LNCAP (cell line): ENCODE data around the gene ZMAT5.

Source experiments
- TF ChIP-seq, protein P1 (sequence below): fragments of 450-650 bp; IDR thresholded peaks from 2 replicates; pipeline ENCODE4 v1.5.1; 2017; ENCODE audit warnings: mild to moderate bottlenecking

ZMAT5 gene

DNA sequence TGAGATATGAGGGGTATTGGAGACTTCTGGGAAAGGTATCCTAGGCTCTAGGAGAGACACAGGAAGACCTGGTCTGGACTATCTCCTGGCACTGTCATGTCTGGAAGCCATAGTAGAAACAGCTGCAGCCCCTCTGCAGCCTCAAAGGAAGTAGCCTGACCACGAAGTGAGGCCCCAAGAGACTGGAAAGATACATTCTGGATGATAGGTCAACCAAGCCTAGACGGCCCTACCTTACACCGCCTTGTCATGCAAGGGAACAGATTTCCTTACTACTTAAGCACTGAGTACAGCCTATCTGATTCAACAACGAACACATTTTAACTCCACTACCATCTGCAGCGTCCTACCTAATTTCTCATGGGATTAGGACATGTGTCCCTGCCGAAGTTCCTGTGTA lies 31.5 kb upstream of the ZMAT5 start:
- TF ChIP-seq, protein P1, sequence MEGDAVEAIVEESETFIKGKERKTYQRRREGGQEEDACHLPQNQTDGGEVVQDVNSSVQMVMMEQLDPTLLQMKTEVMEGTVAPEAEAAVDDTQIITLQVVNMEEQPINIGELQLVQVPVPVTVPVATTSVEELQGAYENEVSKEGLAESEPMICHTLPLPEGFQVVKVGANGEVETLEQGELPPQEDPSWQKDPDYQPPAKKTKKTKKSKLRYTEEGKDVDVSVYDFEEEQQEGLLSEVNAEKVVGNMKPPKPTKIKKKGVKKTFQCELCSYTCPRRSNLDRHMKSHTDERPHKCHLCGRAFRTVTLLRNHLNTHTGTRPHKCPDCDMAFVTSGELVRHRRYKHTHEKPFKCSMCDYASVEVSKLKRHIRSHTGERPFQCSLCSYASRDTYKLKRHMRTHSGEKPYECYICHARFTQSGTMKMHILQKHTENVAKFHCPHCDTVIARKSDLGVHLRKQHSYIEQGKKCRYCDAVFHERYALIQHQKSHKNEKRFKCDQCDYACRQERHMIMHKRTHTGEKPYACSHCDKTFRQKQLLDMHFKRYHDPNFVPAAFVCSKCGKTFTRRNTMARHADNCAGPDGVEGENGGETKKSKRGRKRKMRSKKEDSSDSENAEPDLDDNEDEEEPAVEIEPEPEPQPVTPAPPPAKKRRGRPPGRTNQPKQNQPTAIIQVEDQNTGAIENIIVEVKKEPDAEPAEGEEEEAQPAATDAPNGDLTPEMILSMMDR, result no peak

DNA sequence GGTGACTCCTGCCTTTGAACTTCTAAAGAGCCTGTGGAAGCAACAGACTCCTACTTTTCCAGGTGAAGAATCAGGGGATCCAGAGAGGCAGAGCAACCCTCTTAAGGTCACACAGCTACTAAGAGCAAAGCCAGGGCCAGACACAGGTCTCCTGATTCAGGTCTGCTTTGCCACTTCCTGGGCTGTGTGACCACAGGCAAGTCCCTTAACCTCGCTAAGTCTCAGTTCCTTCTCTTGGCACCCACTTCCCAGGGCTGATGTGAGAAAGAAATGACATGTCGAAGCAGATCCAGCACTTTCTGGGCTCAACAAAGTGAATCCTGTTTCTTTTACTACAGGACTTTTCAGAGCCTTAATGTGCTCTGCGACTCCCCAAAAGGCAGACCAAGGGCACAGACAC lies 30.5 kb upstream of the ZMAT5 start:
- TF ChIP-seq, protein P1, result no peak

DNA sequence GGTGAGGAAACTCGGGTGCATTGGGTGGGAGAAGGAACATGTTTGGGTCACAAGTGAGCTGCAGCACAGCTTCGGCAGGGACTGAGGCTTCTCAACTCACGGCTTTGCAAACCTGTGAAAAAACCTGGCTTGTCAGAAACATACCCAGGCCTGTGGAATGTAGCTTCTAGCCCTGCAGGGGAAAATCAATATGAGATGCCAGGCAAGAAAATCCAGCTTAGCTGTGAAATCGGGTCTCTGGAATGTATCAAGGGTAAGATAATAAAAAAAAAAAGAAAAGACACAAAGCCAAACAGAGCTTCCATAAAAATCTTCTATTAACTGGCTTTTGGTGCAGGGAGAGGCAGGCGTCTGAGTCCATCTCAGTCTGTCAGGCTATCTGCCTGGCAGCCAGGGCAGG lies 28.9 kb upstream of the ZMAT5 start:
- TF ChIP-seq, protein P1, result no peak

DNA sequence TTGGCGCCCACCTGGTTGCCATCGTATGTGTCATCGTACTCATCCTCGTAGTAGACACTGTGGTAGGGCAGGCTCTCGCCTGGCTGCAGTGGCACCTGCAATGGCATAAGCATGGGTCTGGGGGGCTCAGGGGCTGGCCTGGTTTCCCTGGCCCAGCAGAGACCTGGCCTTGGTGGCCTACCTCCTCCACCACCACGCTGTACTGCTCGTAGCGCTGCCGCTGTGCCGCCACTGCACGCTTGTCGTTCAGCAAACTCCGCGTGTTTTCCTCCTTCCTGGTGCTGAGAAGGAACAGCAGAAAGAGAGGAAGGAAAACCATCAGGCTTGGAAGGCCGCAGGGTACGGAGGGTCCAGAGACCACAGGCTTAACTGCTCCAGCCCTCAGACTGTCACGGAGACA lies 26.6 kb upstream of the ZMAT5 start:
- TF ChIP-seq, protein P1, result no peak

DNA sequence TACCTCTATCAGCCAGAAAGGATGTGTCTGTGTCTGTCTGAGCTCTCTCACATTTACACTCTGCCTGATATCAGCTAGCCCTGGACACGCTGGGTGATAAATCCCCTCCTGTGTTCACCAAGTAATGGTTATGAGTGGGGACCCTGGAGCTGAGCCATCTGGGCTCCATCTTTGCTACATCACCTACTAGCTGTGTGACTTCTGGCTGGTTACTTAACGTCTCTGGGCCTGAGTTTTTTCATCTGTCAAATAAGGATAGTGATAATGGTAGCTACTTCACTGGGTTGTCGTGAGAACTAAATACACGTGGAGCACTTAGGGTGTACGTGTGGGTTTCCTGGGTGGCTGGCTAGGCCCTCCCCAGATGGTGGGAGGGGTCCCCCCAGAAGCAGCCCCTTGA lies 23.3 kb upstream of the ZMAT5 start:
- TF ChIP-seq, protein P1, result no peak

DNA sequence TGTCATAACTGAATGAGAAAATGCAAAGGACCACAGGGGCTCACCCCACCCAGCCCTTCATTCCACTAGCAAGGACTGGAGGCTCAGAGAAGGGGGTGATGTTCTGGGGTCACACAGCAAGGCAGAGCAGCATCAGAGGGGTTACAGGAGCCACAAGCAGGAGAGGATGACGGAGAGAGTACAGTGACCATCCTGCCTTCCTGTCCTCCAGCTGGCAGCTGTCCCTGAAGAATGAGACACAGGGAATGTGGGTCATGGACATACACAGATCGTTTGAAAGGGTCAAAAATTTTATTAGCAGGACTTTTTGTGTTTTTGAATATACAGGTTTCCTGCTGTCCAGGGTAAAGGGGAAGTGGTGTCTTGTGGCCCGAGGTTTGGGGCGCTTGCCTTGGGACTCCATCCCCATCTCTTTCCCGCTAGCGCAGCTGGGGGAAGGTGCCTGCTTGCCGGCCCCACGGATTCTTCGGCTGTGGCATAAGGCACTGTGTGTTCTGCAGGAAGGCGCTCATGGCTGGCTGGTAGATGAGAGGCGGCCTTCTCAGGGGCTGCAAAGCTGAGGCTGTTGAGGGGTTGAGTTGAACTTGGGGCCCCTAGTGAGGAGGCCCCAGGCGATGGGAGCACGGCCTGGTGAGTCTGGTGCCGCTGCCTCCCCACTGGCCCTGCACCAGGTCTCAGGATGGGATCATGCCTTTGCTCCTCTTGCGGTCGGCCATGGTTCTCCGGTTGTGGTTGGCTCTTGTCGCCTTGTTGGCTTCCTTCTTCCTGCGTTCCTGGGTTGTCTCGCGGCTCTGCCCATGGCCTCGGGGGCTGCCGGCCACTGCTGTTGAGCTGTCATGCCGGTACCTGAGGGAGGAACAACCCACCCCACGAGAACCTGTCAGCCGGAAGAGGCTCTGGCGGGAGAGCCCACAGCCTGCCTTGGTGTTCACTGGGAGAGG lies 21.8 kb upstream of the ZMAT5 start:
- TF ChIP-seq, protein P1, result no peak

DNA sequence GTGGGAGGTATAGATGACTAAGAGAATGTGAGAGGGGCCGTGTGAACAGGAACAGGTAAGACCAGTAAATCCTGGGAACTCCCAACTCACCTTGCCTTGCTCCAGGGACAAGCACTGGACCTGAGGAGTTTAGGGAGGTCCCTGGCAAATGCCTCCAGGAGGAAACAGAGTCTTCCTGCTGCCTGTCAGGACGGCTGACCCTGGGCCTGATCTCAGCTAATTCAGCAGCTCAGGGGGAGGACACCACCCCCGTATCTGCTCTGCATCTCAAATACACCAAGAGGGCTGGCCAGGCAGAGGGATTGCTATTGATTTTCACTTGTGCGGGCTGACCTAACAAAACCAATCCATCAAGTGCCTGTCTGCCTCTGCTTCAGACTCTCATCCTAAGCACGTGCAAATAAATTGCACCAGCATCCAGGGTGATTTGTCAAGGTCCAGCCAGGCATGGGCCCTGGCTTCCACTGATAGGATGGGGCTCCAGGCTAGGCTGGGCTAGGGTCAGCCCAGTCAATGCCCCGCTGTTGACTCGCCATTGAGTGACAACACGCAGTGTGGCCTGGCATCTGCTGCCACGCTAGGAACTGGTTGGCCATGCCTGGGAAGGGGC lies 20.7 kb upstream of the ZMAT5 start:
- TF ChIP-seq, protein P1, result no peak
